HG03095 (cell line): ENCODE data around the gene PLXNB3.
"Not testable (repeated sequence)": the region's sequence is repeated elsewhere in the genome, so short reads cannot be mapped to it uniquely, and the experiment has no call there.

Experiments
- ATAC-seq: cut with Tn5 transposase; IDR thresholded peaks from one replicate; pipeline ENCODE4 v1.9.1; 2021; ENCODE audit warnings: moderate library complexity; ENCODE audit not compliant: unreplicated experiment

PLXNB3 gene

GRCh38 chrX:153806999-153807575 lies 43.0 kb downstream of the PLXNB3 start:
- ATAC-seq = no peak

DNA sequence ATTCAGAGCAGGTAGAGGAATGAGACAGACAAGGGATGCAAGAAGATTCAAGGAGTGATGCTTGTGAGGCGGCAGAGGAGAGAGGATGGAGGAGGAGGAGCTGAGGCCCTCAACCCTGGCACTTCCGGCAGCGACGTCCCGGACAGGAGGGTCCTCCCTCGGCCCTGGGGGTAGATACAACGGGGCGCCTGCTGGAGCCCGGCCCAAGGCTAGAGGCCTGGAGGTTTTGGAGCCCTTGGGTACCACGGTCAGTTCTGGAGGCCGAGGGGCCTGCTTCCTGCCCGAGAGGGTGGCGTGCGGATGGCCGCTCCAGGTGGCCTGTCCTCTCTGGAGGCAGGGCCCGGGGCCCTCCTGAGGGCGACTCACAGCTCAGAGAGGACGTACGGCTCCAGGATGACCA lies 43.9 kb downstream of the PLXNB3 start:
- no peak for ATAC-seq

- no peak for ATAC-seq
Observed at GRCh38 chrX:153812220-153812619, 48.2 kb downstream of the PLXNB3 start.

GRCh38 chrX:153813161-153813560 lies 49.1 kb downstream of the PLXNB3 start:
- no peak for ATAC-seq

GRCh38 chrX:153814591-153815315 lies 50.7 kb downstream of the PLXNB3 start:
- ATAC-seq = no peak

DNA sequence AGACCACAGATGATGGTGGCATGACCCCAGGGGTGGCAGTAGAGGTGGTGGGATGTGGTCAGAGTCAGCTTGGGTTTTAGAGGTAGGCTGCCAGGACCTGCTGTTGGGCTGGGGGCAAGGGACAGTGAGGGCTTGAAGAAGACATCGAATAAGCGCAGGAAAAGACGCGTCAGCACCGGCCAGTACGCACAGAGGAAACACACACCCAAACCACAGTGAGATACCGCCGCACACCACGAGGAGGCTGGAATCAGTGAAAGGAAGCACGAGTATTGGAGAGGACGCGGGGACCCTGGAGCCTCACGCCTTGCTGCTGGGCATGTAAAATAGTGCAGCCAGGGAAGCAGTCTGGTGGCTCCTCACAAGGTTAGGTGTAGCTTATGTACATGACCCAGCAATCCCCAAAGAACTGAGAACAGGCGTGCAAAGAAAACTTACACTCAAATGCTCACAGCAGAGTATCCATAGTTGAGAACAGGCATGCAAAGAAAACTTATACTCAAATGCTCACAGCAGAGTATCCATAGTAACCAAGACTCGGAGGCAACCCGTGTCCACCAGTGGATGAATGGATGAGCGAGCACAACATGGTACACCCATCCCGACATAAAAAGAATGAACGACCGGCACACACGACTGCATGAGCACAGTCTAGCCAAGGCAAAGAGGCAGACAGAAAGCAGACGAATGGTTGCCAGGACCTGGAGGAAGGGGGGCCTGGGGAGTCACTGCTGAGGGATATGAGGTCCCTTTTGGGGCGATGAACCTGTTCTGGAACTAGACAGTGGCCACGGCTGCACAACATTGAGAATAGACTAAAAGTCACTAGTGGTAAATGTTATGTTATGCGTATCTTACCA lies 53.0 kb downstream of the PLXNB3 start:
- ATAC-seq = no peak

DNA sequence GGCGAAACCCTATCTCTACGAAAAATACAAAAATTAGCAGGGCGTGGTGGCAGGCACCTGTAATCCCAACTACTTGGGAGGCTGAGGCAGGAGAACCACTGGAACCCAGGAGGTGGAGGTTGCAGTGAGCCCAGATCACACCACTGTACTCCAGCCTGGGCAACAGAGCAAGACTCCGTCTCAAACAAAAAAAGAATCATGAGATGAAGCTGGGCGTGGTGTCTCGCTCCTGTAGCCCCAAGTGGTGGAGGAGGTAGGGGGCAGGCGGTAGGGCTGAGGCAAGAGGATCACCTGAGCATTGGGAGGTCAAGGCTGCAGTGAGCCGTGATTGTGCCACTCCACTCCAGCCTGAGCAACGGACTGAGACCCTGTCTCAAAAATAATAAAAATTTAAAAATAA lies 54.0 kb downstream of the PLXNB3 start:
- not testable (repeated sequence) for ATAC-seq

GRCh38 chrX:153818571-153819383 lies 54.7 kb downstream of the PLXNB3 start:
- no peak for ATAC-seq

DNA sequence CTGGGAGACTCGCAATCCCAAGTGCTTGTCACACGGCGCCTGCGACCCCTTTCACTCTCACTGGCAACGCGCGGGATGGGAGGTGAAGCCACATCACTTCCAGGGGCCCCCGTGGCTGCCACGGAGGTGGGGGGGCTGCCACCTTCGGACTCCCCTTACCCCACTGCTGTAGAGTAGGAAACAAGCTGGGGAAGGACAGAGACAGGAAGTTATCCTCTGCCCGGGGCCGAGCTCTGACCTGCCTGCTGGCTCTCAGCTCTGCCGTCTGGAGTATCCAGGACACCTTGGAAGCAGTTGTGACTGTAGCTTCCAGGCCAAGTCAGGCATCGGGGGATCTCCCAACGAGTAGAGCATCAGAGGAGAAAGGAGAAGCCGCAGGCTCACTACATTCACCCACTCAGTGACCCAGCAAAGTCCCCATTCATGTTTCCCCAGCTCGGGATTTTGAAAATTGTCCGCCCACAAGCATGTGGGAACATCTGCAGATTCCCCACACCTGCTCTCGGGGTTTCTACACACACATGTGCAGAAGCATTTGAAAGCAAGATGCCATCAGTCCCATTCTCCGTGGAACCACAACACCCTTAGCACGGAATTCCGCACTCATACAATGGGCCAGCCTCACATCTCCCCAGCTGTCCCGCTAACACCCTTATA lies 55.5 kb downstream of the PLXNB3 start:
- ATAC-seq = no peak

- ATAC-seq = no peak
Observed at GRCh38 chrX:153820601-153821000, 56.6 kb downstream of the PLXNB3 start.

DNA sequence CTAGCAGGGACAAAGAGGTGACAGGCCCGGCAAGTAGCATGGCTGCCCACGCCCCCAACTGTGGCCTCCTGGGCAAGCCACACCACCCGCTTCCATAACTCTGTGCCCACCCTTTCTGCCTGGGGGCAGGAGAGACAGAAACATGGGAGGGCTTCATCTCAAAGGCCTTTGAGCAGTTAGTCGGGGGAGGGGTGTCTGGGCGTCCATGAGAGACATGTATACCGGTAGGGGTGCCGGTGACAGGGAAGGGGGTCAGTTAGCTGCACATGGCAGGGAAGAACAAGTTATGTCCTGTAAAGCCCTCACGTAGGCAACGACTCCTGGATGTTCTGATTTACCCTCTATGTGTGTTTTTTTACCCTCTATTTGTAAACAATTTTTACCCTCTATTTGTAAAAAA lies 57.0 kb downstream of the PLXNB3 start:
- ATAC-seq = no peak

GRCh38 chrX:153824348-153824747 lies 60.3 kb downstream of the PLXNB3 start:
- no peak for ATAC-seq

- ATAC-seq = no peak
Observed at GRCh38 chrX:153825042-153825441, 61.0 kb downstream of the PLXNB3 start.
